Epithelial cell of alveolus of lung (primary cell): ENCODE results near the gene MAP2K5. TPM values are rescaled to one million over a fixed set of nuclear protein-coding genes. Genes with fewer than 3 reads are reported as not detected.

Source experiments
- total RNA-seq: library from RNA; depleted of rRNA; stranded (reverse); fragments of >200 nt; gene quantifications from 2 replicates; pipeline ENCODE4 v1.2.1, GENCODE V29; 2015

MAP2K5 gene
- total RNA-seq = 4.8 and 12.5 TPM in 2 replicates

GRCh38 chr15:67542420-67543347, at the start of gene MAP2K5:
Gene MAP2K5 (plus strand): TSS chr15:67542703. CDS start chr15:67543336, 633 bp downstream.

GRCh38 chr15:67521029-67521782, 21.3 kb upstream of the MAP2K5 start, which contains the start of gene C15orf61:
Gene C15orf61 (plus strand): TSS chr15:67521131. CDS start chr15:67521249, 118 bp downstream.

GRCh38 chr15:67824976-67825880, 282.7 kb downstream of the MAP2K5 start, which contains the start of gene SKOR1:
Gene SKOR1 (plus strand): TSS chr15:67825509. CDS start chr15:67825603, 94 bp downstream.

GRCh38 chr15:67839929-67840748, 297.6 kb downstream of the MAP2K5 start, which contains the start of gene RNU6-1:
Gene RNU6-1 (minus strand): TSS chr15:67840045.

Other genes with a start within 250 kb of the MAP2K5 start
- gene C15orf61, start 21.6 kb upstream of the MAP2K5 start, total RNA-seq = 3.2 and 10.4 TPM in 2 replicates